Activated CD8-positive, alpha-beta memory T cell treated with anti-CD3 and anti-CD28 coated beads, Interleukin-2, amount 50 U/mL, for 48 hours (primary cell): Measurements from ENCODE around the gene ARHGAP42.
"Not testable (repeated sequence)": the region's sequence is repeated elsewhere in the genome, so short reads cannot be mapped to it uniquely, and the experiment has no call there.

ENCODE experiments used
- DNase-seq: peaks from one replicate; pipeline ENCODE4 v3.0.0-alpha.2; 2020

The ARHGAP42 gene

DNA sequence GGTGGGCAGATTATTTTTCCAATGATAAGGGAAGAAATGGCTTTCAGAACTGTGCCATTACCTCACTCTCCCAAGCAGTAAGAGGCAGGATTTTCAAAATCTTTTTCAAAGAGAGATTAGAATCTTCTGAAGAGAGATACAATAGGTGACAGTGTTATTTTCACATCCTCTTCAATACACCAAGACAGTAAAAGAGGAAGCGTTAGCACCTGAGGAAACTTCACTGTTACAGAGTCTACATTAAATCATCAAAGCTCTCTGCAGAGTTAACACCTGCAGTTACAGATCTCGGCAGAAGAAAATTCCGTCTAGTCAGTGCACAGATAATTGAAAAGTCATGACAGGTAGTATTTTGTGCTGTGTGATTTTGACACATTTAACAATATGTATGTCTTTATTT is 297.6 kb downstream of the ARHGAP42 start:
- no peak for DNase-seq

- DNase-seq, result no peak
Measured at GRCh38 chr11:100990931-100991330, 303.8 kb downstream of the ARHGAP42 start.

GRCh38 chr11:100991541-100991940 is 304.5 kb downstream of the ARHGAP42 start:
- DNase-seq, result no peak

DNA sequence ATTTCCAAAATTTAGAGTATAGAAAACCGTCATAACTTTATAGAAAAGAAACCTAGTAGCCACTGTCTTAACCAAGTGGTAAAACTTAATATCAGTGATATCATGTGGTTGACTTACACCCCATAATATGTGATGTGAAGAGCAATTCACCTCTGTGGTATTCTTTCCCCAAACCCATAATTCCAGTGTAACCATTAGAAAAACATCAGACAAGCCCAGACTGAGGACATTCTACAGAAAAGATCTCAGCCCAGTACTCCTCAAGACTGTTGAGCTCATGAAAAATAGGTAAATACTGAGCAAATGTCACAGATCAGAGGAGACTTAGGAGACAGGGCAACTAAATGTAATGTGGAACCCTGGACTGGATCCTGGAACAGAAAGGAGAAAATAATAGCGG is 307.9 kb downstream of the ARHGAP42 start:
- DNase-seq, result no peak

DNA sequence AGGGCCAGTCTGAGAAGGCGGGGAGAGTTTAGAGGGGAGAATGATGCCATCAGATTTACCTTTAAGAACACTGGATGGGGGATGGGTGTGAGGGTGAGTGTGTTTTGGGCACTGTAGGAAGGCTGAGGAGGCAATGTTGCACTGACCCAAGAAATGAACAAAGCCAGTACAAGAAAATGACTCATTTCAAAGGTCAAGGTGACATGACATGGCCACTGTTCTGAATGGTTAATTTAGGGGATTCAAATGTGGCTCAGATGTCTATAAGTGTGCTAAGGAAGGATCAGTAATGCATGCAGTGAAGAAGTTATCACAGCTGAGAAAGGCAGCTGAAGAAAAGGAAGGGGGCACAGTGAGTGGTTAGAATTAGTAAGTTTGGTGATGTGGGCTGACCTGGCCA is 312.7 kb downstream of the ARHGAP42 start:
- DNase-seq, result no peak

DNA sequence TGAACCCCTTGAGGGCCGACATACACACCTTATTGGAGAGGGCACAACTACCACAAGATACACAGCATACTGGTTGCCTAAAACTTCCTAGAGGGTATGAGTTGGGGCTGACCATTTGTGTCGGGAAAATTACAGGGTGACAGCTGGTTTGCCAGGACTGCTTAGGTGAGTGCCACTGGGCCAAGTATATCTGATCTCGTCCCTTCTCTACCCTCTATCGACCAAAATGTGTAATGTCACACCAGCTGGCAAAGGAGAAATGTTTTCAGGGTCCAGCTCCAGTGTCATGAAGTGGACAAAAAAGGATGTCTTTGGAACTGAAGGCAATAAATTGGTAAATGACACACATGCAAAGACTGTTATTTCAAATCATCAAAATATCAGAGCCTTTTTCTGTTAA is 316.4 kb downstream of the ARHGAP42 start:
- DNase-seq, result no peak

- DNase-seq, result no peak
Measured at GRCh38 chr11:101008961-101009689, 322.0 kb downstream of the ARHGAP42 start.

DNA sequence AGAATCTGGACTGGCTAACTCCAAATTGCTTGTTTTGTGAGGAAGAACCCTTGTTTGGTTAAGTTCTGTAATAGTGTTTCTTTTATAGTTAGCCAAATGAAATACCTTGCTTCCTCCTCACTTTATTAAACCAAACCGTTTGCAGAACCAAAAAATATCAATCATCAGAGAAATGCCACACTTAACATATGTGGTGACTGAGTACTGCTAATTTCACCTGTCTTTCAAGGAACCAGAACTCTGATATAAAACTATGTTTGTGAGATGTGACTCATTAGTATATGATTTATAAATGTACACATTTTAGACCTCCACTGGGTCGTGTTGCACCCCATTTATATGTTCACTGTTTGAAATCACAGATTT is 322.6 kb downstream of the ARHGAP42 start:
- no peak for DNase-seq

DNA sequence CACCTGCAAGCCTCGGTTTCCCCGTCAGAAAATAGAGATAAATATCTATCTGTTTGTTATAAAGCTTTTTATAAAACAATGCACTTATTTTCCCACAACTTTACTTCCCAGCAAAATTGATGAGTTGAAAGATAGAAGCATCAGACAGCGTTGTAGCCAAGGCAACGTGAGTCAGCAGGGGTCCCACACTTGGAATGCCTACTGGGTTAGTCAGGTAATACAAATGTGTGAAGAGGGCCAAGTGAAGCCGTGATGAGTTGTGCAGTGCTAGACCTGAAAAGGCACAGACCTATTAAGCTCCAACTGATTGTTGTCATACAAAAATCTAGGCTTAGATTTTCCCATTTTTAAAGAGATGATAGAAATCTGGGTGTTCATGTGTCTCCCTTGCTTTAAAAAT is 323.8 kb downstream of the ARHGAP42 start:
- DNase-seq, result no peak

DNA sequence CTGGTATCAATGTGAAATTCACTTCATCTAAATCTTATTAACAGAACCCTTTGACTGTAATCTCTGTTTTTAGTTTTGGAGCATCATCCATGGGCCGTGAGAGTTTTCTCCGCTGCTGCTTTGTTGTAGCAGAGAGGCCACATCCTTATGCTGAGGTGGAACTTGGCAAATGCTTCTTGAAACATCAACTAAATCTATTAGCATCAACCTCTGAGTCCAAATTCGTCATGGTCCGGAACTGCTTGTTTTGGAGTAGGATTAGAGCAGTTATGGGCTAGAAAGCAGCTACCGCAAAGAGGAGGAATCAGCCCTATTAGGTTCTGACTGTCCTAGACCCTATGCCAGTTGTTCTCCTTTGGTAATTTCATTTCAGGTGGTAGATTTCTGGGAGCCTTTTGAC is 324.8 kb downstream of the ARHGAP42 start:
- no peak for DNase-seq

- not testable (repeated sequence) for DNase-seq
Measured at GRCh38 chr11:101013702-101014101, 326.6 kb downstream of the ARHGAP42 start.

DNA sequence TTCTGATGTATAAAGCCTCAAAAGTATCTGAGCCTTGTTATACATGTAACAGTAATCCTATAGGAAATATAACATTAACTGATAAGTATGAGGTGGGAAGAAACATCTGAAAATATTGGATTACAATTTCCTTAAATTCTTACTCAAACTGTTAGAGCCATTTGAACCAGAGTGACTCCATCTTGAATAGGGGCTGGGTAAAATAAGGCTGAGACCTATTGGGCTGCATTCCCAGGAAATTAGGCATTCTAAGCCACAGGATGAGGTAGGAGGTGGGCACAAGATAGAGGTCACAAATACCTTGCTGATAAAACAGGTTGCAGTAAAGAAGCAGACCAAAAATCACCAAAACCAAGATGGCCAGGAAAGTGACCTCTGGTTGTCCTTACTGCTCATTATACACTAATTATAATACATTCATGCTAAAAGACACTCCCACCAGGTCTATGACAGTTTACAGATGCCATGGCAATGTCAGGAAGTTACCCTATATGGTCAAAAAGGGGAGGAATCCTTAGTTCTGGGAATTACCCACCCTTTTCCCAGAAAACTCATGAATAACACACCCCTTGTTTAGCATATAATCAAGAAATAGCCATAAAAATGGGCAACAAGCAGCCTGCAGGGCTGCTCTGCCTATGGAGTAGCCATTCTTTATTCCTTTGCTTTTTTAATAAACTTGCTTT is 327.7 kb downstream of the ARHGAP42 start:
- DNase-seq, result no peak

- no peak for DNase-seq
Measured at GRCh38 chr11:101019870-101020269, 332.8 kb downstream of the ARHGAP42 start.

DNA sequence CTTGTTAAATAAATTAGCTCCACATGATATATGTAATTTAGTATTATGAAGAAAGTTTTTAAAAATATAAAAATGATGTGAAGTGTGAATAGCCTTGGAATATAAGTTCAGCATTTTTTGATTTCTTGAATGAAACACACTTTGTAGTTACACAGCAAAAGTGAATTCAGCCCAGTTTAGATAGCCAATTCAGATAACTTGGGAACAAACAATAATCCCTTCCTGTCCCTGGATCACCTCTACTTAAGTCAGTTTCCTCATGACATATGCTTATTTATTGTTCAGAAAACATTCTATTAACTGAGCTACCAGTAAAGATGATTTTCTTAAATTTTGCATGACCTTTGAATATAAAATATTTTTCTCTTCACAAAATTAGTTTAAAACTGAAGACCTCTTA is 335.2 kb downstream of the ARHGAP42 start:
- DNase-seq, result no peak

- no peak for DNase-seq
Measured at GRCh38 chr11:101028644-101029043, 341.6 kb downstream of the ARHGAP42 start.

DNA sequence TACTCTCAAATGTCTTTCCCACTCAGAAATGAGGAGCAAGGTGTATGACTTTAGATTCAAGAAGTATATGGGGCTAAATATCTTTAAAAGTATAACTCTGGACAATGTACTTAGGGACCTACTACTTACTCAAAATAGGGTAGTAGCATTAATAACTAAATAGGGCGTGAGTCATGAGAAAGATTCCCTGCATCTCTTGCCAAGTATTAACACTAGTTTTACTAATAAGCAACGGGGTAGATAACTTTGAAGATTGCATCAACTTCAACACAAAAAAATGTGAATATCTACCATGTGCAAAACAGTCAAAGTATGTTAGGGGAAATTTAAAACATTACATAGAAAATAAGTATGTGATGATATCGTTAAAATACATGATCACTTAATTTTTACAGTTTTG is 342.9 kb downstream of the ARHGAP42 start:
- DNase-seq, result no peak

- DNase-seq, result no peak
Measured at GRCh38 chr11:101030692-101031091, 343.6 kb downstream of the ARHGAP42 start.

DNA sequence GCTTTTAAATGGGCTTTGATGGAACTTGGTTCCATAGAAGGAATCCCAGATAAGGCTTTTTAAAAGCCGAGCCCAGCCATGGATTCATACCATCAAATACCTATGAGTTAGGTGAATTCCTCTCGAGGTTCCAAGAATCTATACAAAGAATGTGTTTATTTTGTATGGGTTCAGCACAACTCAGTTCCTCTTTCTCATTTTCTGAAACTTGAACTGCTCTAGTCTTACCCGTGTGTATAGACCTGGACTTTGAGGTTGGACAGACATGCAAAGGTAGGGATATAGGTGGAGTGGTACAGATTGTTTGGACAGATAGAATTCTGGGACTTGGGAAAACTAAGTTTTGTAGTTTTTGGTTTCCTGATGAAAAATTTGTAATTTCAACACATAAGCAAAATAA is 344.6 kb downstream of the ARHGAP42 start:
- DNase-seq, result no peak

GRCh38 chr11:101032991-101033390 is 345.9 kb downstream of the ARHGAP42 start:
- no peak for DNase-seq

DNA sequence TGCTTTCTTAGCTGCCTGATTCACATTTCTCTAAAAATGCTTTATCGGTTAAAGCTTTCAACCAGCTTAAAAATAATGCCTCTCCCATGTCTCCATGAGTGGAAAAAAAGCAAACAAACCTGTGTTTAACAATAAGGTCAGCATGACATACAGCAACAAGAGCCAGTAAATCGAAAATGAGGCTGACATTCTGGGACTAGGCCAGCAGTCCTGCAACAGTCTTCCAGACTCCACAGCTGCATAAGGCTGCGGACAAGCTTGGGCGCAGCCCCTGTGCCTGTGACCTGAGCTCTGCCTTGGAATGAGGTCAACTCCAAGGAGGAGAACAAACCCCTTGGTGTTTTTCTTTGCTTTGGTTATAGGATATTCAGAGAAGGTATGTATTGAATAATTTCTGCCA is 347.0 kb downstream of the ARHGAP42 start:
- no peak for DNase-seq

DNA sequence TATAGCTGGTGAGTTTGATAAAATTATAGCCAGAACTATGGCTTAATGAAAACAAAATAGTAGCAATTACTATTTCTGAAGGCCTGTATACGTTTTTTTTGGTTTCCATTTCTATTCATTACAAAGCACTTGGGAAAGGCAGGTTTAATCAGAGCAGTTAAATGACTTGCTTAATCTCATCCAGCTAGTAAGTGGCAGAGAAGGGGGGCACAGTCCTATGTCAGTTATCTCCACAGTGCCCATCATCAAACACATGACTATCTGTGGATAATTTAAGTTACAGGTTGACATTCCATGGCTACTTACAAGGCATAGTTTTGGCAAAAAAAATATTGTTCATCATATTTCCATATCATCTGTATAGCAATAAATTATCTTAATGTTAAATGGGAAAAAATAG is 348.8 kb downstream of the ARHGAP42 start:
- DNase-seq, result no peak
